OCI-LY7 (cell line): ENCODE measurements around the gene ANGPT4. TPM values are rescaled to one million over a fixed set of nuclear protein-coding genes. Genes with fewer than 3 reads are reported as not detected.

ENCODE experiments used
- BruUV-seq: library from RNA; stranded (reverse); fragments of 400-500 nt; replicated peaks from 2 replicates; lab custom pipeline; 2021; lab: Mats Ljungman, UMichigan
- CTCF ChIA-PET: fragments of 300-600 bp; sonication (Branson Sonifier 250); formaldehyde crosslinking; loops from one replicate; lab custom pipeline; 2022; ENCODE audit warnings: antibody characterized with exemption; ENCODE audit not compliant: unreplicated experiment; lab: Charles Lee
- POLR2A ChIA-PET: fragments of 300-600 bp; sonication (Branson Sonifier 250); formaldehyde crosslinking; loops from one replicate; lab custom pipeline; 2022; ENCODE audit warnings: antibody characterized with exemption; lab: Charles Lee
- DNase-seq: peaks from one replicate; pipeline ENCODE4 v3.0.0-alpha.2; 2015; ENCODE audit warnings: low spot score
- H2AFZ ChIP-seq: fragments of 200-600 bp; sonication (generic), shearing (Covaris generic); 2 replicates; pipeline ENCODE4 v1.6.1; 2014; ENCODE audit warnings: mild to moderate bottlenecking, antibody characterized with exemption, low read length, moderate library complexity
- H3K27ac ChIP-seq: fragments of 200-600 bp; sonication (generic); 2 replicates; pipeline ENCODE4 v1.5.1; 2014; ENCODE audit warnings: mixed run types, low read depth, mild to moderate bottlenecking, moderate library complexity, low read length, inconsistent platforms; ENCODE audit not compliant: poor library complexity, severe bottlenecking
- H3K36me3 ChIP-seq: fragments of 200-600 bp; sonication (generic); 2 replicates; pipeline ENCODE4 v1.6.1; 2014; ENCODE audit warnings: mild to moderate bottlenecking, antibody characterized with exemption, low read length, moderate library complexity, mixed read lengths; ENCODE audit not compliant: insufficient read depth
- H3K4me1 ChIP-seq: fragments of 200-600 bp; sonication (generic); 2 replicates; pipeline ENCODE4 v1.5.1; 2014; ENCODE audit warnings: mild to moderate bottlenecking, low read length; ENCODE audit not compliant: insufficient read depth, poor library complexity, severe bottlenecking
- H3K4me2 ChIP-seq: fragments of 200-600 bp; sonication (generic); 2 replicates; pipeline ENCODE4 v1.6.1; 2014; ENCODE audit warnings: mild to moderate bottlenecking, low read length
- H3K4me3 ChIP-seq: fragments of 200-600 bp; sonication (generic); 2 replicates; pipeline ENCODE4 v1.5.1; 2014; ENCODE audit warnings: mild to moderate bottlenecking, low read depth, low read length; ENCODE audit not compliant: poor library complexity, severe bottlenecking
- H3K79me2 ChIP-seq: fragments of 200-600 bp; sonication (generic); 2 replicates; pipeline ENCODE4 v1.6.1; 2016; ENCODE audit warnings: low read depth, mild to moderate bottlenecking, low read length, moderate library complexity, mixed read lengths; ENCODE audit not compliant: insufficient read depth
- H3K9me2 ChIP-seq: fragments of 200-600 bp; sonication (generic); 2 replicates; pipeline ENCODE4 v1.6.1; 2016; ENCODE audit warnings: mild to moderate bottlenecking, low read length, mixed read lengths; ENCODE audit not compliant: insufficient read depth
- H3K9me3 ChIP-seq: fragments of 200-600 bp; sonication (generic); 2 replicates; pipeline ENCODE4 v1.6.1; 2014; ENCODE audit warnings: mild to moderate bottlenecking, mixed run types, low read length, mixed read lengths
- H4K20me1 ChIP-seq: fragments of 200-600 bp; sonication (generic); 2 replicates; pipeline ENCODE4 v1.6.1; 2014; ENCODE audit warnings: mild to moderate bottlenecking, antibody characterized with exemption, low read length, moderate library complexity, mixed read lengths; ENCODE audit not compliant: insufficient read depth
- EZH2phosphoT487 ChIP-seq: fragments of 200-600 bp; sonication (generic); IDR thresholded peaks from 2 replicates; pipeline ENCODE4 v1.6.1; 2018; ENCODE audit warnings: low read depth, borderline replicate concordance, mild to moderate bottlenecking, mixed run types, antibody characterized with exemption, low read length, moderate library complexity, mixed read lengths
- intact Hi-C: fragments of 100-400 bp; cut with micrococcal nuclease; formaldehyde crosslinking; loops from one replicate; pipeline ENCODE4 v1.10.0; 2022; ENCODE audit not compliant: unreplicated experiment
- total RNA-seq, 2 experiments: library from RNA; depleted of rRNA in 1 of 2; stranded (reverse); fragments of >200 nt in 1 of 2; shearing (Covaris generic) in 1 of 2; gene quantifications; 2 replicates each; pipeline ENCODE4 v1.2.3, GENCODE V29; 2014 to 2022
- TF ChIP-seq, protein P1 (sequence below): fragments of 200-600 bp; sonication (generic); conservative IDR thresholded peaks from 2 replicates; pipeline ENCODE4 v1.5.1; 2014; ENCODE audit warnings: mild to moderate bottlenecking, antibody characterized with exemption, low read length, moderate library complexity, mixed read lengths

ANGPT4 gene
- total RNA-seq, 2 experiments from 2014 or later, result not detected

- intact Hi-C loops, result no loop called here
- H3K4me1 ChIP-seq, result peaks cover 10% of the 10 kb centered on the region
- CTCF ChIA-PET, result no interaction called here
Observed at GRCh38 chr20:826695-827323, 89.3 kb downstream of the ANGPT4 start.

GRCh38 chr20:825710-826421, 90.3 kb downstream of the ANGPT4 start:
- Histone ChIP-seq H4K20me1 (no peaks in the 10 kb centered on the region), H3K9me3 (no peaks in the 10 kb centered on the region), H3K36me3 (no peaks in the 10 kb centered on the region), H3K79me2 (no peaks in the 10 kb centered on the region), H3K9me2 (no peaks in the 10 kb centered on the region), H3K4me3 (no peak overlapping the region), H2AFZ (no peak overlapping the region), H3K4me2 (no peak overlapping the region), H3K27ac (no peak overlapping the region), H3K4me1 (peaks cover 10% of the 10 kb centered on the region)
- ChIA-PET POLR2A (interaction anchor here (0.6 kb wide), 1 partner anchor 32 kb away, joined by 3 read pairs; no protein-coding TSS in a partner anchor), CTCF (interaction anchor here (0.6 kb wide), 1 partner anchor 221 kb away, joined by 3 read pairs; no protein-coding TSS in a partner anchor)
- TF ChIP-seq, protein P1, sequence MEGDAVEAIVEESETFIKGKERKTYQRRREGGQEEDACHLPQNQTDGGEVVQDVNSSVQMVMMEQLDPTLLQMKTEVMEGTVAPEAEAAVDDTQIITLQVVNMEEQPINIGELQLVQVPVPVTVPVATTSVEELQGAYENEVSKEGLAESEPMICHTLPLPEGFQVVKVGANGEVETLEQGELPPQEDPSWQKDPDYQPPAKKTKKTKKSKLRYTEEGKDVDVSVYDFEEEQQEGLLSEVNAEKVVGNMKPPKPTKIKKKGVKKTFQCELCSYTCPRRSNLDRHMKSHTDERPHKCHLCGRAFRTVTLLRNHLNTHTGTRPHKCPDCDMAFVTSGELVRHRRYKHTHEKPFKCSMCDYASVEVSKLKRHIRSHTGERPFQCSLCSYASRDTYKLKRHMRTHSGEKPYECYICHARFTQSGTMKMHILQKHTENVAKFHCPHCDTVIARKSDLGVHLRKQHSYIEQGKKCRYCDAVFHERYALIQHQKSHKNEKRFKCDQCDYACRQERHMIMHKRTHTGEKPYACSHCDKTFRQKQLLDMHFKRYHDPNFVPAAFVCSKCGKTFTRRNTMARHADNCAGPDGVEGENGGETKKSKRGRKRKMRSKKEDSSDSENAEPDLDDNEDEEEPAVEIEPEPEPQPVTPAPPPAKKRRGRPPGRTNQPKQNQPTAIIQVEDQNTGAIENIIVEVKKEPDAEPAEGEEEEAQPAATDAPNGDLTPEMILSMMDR, result no peak
- no peak for TF ChIP-seq EZH2phosphoT487
- BruUV-seq, result no TSS peak
- DNase-seq, result no peak
- intact Hi-C loops, result no loop called here

More at GRCh38 chr20:826695-827323, 89.3 kb downstream of the ANGPT4 start:
- H3K36me3 ChIP-seq, result no peaks in the 10 kb centered on the region
- H3K4me2 ChIP-seq, result no peak overlapping the region
- H3K4me3 ChIP-seq, result no peak overlapping the region
- H2AFZ ChIP-seq, result no peak overlapping the region
- H3K27ac ChIP-seq, result no peak overlapping the region
- H3K9me3 ChIP-seq, result no peaks in the 10 kb centered on the region
- POLR2A ChIA-PET, result no interaction called here
- no peaks in the 10 kb centered on the region for H3K79me2 ChIP-seq
- no peaks in the 10 kb centered on the region for H3K9me2 ChIP-seq
- H4K20me1 ChIP-seq, result no peaks in the 10 kb centered on the region
- no TSS peak for BruUV-seq
- no peak for TF ChIP-seq EZH2phosphoT487
- TF ChIP-seq, protein P1, result no peak
- DNase-seq, result no peak

DNA sequence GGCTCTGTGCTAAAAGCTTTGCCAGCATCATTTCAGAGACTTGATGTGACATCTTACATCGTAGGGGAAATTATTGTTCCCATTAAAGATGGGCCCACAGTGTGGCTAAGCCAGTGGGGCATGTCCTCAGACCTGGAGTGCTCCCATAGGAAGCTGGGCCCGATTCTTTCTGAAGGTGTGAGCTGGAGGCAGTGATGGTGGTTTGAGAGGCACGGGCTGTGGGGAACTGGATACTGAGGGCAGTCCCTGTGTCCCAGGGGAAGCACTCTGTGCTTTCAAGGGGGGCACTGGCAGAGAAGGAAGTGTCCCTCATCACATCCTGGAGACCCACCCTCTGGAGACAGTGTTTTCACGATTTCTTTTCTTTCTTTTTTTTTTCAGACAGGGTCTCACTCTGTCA, 91.2 kb downstream of the ANGPT4 start:
- DNase-seq, result no peak
- BruUV-seq, result no TSS peak
- CTCF ChIA-PET, result interaction anchor here (0.7 kb wide), 1 partner anchor 9 kb away, joined by 3 read pairs; the partner anchor contains the start of gene FAM110A
- no peaks in the 10 kb centered on the region for H3K9me3 ChIP-seq
- no peak for TF ChIP-seq EZH2phosphoT487
- TF ChIP-seq, protein P1, result no peak
- H3K4me2 ChIP-seq, result no peak overlapping the region
- intact Hi-C loops, result no loop called here
- H3K9me2 ChIP-seq, result no peaks in the 10 kb centered on the region
- no peak overlapping the region for H2AFZ ChIP-seq
- peaks cover 10% of the 10 kb centered on the region for H3K4me1 ChIP-seq
- no peak overlapping the region for H3K27ac ChIP-seq
- POLR2A ChIA-PET, result interaction anchor here (1.0 kb wide), 1 partner anchor 30 kb away, joined by 3 read pairs; no protein-coding TSS in a partner anchor
- H3K36me3 ChIP-seq, result no peaks in the 10 kb centered on the region
- H3K4me3 ChIP-seq, result no peak overlapping the region
- no peaks in the 10 kb centered on the region for H4K20me1 ChIP-seq
- H3K79me2 ChIP-seq, result no peaks in the 10 kb centered on the region
